C1 segment of cervical spinal cord (tissue), 14 donors: ENCODE results near the gene TROAP.
A peak's percentile ranks its signal among the peaks of the same experiment; 100 is the strongest.
"Not testable (repeated sequence)": the region's sequence is repeated elsewhere in the genome, so short reads cannot be mapped to it uniquely, and the experiment has no call there.

Source experiments
- DNase-seq, 14 donors: peaks; one replicate each; lab custom pipeline; 2025; lab: John Stamatoyannopoulos, UW

TROAP gene

DNA sequence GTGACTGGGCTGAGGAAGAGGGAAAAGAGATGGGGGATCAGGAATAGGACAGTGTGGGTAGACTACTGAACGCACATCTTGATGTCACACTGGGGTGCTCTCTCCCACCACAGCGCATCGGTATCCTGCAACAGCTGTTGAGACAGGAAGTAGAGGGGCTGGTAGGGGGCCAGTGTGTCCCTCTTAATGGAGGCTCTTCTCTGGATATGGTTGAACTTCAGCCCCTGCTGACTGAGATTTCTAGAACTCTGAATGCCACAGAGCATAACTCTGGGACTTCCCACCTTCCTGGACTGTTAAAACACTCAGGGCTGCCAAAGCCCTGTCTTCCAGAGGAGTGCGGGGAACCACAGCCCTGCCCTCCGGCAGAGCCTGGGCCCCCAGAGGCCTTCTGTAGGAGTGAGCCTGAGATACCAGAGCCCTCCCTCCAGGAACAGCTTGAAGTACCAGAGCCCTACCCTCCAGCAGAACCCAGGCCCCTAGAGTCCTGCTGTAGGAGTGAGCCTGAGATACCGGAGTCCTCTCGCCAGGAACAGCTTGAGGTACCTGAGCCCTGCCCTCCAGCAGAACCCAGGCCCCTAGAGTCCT is 7.1 kb downstream of the TROAP start:
- no peak for DNase-seq

- DNase-seq: no peak
These were observed 7.8 kb downstream of the TROAP start for GRCh38 chr12:49330631-49331379.

- DNase-seq: peak in 10 of 14 donors; percentile 13 to 65 (median 39)
These were observed 8.5 kb downstream of the TROAP start for GRCh38 chr12:49331380-49332222.

DNA sequence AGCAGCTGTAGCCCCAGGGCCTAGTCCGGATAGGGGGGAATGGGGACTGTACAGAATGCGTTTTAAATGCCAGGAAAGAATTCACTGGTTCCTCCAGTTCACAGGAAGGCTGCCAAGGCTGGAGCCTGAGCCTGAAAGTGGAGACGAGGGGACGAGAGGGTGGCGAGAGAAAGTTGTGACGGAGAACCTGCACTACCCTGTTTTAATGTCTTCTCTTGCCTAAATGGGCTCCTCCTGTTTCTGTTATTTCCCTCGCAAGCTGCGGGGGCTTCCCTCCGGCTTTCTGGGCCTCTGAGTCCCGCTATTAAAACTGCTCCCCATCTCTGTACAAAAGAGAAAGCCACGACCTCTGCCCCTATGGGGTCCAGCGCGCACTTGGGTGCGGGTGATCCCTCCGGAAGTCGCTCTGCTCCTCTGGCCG is 9.4 kb downstream of the TROAP start:
- DNase-seq: no peak

- DNase-seq: no peak
These were observed 9.9 kb downstream of the TROAP start for GRCh38 chr12:49332891-49333371.

DNA sequence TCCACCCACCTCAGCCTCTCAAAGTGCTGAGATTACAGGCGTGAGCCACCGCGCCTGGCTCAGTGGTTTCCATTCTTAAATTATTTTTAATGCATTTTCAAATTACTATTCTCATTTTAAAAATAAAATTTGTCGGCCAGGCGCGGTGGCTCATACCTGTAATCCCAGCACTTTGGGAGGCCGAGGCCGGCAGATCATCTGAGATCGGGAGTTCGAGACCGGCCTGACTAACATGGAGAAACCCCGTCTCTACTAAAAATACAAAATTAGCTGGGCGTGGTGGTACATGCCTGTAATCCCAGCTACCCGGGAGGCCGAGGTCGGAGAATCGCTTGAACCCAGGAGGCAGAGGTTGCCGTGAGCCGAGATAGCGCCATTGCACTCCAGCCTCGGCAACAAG is 10.7 kb downstream of the TROAP start:
- not testable (repeated sequence) for DNase-seq

GRCh38 chr12:49334226-49334625 is 11.2 kb downstream of the TROAP start:
- no peak for DNase-seq

DNA sequence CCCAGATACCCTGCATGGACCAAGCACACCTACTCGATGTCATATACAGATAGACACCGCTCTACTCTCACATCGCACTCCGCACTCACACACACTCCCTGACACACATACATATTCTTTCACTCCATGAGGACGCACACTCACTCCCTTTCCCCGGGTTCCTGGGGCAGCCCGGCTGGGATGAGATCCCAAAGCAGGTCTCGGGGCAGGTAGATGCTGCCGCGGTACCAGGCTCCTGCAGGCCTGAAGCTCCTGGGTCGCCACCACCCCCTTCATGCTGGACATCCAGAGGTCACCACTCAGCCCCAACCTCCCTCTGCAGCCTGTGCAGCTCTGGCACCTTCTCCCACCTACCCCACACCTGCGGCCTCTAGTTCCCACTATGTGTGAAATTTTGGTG is 11.6 kb downstream of the TROAP start:
- DNase-seq: no peak

- DNase-seq: no peak
These were observed 12.3 kb downstream of the TROAP start for GRCh38 chr12:49335118-49335954.

GRCh38 chr12:49335955-49336644 is 13.0 kb downstream of the TROAP start:
- no peak for DNase-seq

DNA sequence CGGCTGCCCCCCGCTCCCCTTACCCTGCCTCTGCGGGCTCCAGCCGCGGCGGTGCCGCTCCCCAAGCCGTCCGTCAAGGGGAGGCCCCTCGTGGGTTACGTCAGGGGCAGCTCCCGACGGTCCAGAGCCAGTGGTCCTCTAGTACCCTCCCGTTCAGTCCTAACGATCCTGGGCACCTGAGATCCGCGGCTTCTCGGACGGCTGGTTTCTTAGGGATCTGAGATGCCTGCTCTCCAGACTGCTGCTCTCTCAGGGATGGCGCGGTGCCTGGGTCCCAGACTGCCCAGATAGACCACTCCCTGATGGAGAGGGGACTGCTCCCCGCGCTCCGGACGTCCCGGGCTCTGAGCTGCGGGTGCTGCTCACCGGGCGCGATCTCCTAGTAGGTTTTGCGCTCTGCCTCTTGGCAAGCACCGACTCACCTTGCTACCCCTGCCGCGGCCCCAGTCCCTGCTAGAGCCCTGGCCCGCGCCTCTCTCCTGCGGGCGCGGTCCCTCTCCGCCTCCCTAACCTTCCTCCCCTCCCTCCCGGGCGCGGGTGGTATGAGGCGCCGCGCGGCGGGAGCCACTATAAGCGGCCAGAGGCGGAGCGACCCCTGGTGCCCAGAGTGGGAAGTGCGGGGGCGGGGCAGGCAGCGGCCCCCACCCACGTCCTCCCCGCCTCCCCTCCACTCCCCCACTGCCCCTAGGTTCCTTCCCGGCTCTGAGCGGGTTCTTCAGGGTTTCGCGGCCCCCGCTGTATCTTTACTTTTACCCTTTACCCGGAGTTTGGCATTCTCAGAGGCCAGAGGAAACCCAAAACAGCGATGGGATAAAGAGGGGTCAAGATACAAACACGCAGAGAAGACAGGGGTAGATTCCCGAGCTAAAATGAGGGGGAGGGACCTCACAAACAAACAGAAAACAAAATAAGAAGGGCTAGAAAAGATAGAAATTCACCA is 13.9 kb downstream of the TROAP start, which contains the start of gene C1QL4:
TSS of gene C1QL4 (minus strand) at position 544 of the 940 bp plus-strand sequence. CDS start 711 bp downstream, outside the sequence.
- peak in 11 of 14 donors; percentile 16 to 82 (median 43) for DNase-seq

DNA sequence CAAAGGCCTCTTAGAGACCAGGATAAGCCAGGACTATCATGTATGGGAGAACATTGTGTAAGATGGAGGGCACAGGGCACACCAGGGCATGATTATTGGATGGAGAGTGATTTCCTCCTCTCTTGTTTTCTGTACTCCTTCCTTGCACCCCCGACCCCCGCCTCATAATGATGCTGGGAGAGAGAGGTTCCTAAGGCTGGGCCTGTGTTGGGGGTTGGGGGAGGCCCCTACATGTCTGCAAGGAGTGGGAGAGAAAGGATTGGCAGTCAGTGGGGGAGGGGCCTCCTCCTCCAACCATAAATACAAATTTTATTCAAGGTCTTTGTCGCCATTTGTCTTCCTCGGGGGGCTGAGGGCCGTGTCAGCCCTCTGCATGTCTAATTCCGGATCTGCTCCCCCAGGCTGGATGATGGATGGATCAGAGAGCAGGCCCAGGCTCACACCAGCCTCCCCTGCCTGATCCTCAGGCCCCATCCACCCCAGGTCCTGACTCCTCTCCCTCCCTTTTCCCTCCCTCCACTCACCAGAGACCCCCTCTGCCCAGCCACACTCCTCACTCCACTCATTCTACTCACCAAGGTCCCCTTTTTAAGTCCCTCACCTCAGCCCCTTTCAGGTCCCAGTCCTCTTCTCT is 15.9 kb downstream of the TROAP start:
- DNase-seq: no peak

GRCh38 chr12:49339464-49339861 is 16.4 kb downstream of the TROAP start:
- no peak for DNase-seq

- no peak for DNase-seq
These were observed 17.2 kb downstream of the TROAP start for GRCh38 chr12:49340095-49340870.

DNA sequence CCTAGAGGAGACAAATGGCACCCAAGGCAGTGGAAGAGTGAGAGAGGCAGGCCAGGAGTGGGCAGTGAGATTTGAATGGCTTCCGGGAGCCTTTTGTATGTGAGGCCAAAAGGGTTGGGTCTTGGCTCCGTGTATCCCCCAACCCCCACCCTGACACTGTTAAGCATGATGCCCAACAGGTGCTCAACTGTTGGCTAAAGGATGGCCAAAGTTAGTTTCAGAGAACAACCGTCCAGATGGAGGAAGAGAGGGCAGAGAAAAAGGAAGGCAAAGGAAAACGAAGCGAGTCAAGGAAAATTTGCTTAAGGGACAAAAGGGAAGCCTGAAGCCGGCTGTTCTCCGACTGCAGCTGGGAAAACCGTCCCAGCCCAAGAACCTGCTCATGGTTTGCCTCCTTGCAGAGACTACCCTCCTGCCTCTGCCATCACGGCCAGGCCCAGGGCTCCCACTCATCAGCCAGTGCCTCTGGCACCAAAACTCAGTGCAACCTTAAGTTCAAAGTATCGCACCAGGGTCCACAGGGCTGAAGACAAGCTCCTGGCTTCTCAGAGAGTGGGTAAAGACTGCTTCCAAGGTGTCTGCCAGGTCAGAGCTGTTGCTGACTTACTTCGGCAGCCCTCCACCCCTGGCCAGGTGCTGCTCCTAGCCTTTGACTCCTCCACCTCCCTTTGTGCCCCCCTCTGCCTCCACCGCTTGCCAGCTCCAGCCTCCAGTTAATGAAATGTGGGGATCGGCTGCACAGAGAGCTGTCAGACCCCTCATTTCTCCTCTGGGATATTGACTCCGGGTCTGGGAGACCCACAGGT is 18.1 kb downstream of the TROAP start:
- no peak for DNase-seq

DNA sequence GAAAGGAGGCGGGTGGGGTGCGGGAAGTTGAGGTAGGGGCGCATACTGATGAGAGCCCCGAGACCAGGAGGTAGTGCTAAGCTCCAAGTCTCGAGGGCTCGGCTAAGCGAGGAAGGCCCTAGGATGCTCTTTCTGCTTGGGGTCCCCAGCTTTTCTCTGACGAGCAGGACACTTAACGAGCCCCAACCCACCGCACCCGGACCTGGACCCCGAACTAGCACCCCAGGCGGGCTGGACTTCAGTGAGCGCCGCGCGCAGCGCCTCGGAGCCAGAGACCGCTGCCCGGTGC is 18.7 kb downstream of the TROAP start:
- no peak for DNase-seq
